SK-N-SH (cell line): ENCODE data around the gene CFAP65.

Experiments used
- CHD2 ChIP-seq: fragments of 150-350 bp; IDR thresholded peaks from 2 replicates; pipeline ENCODE4 v1.6.1; 2018; ENCODE audit warnings: low read length; ENCODE audit not compliant: partially characterized antibody
- CTCF ChIP-seq: fragments of 200-600 bp; sonication (generic); IDR thresholded peaks from 2 replicates; pipeline ENCODE4 v1.6.1; 2017; ENCODE audit warnings: antibody characterized with exemption, mild to moderate bottlenecking, moderate library complexity
- EP300 ChIP-seq, 2 experiments: IDR thresholded peaks; 2 replicates each; pipeline versions ENCODE4 v1.4.0 to v1.6.1; 2012; ENCODE audit warnings: borderline replicate concordance in 1 of 2, low read depth in 1 of 2, low read length in 1 of 2
- GABPA ChIP-seq: IDR thresholded peaks from 2 replicates; pipeline ENCODE4 v1.4.0; 2012; ENCODE audit warnings: low read depth, mild to moderate bottlenecking
- GATA2 ChIP-seq: sonication (generic); formaldehyde crosslinking; IDR thresholded peaks from 2 replicates; pipeline ENCODE4 v1.5.0; 2020; ENCODE audit warnings: mild to moderate bottlenecking, missing genetic modification reagents
- MAX ChIP-seq: IDR thresholded peaks from 2 replicates; pipeline ENCODE4 v1.4.0; 2012; ENCODE audit warnings: low read depth
- MXI1 ChIP-seq: IDR thresholded peaks from 2 replicates; pipeline ENCODE4 v1.6.1; 2012; ENCODE audit warnings: mild to moderate bottlenecking, low read depth, low read length, improper control_type of control experiment
- NFIC ChIP-seq: IDR thresholded peaks from 2 replicates; pipeline ENCODE4 v1.4.0; 2012; ENCODE audit warnings: borderline replicate concordance
- POLR2AphosphoS5 ChIP-seq: IDR thresholded peaks from 2 replicates; pipeline ENCODE4 v1.6.1; 2012; ENCODE audit warnings: low read depth, low read length
- RFX5 ChIP-seq: IDR thresholded peaks from 2 replicates; pipeline ENCODE4 v1.6.1; 2012; ENCODE audit warnings: mild to moderate bottlenecking, improper control_type of control experiment, low read length
- SIN3A ChIP-seq: IDR thresholded peaks from 2 replicates; pipeline ENCODE4 v1.6.1; 2012; ENCODE audit warnings: low read depth, mild to moderate bottlenecking, low read length, moderate library complexity, borderline replicate concordance
- SMC3 ChIP-seq: IDR thresholded peaks from 2 replicates; pipeline ENCODE4 v1.6.1; 2012; ENCODE audit warnings: low read depth, low read length, improper control_type of control experiment
- TCF12 ChIP-seq: IDR thresholded peaks from 2 replicates; pipeline ENCODE4 v1.4.0; 2012
- TF ChIP-seq, protein P1 (sequence below): IDR thresholded peaks from 2 replicates; pipeline ENCODE4; 2012

DNA sequence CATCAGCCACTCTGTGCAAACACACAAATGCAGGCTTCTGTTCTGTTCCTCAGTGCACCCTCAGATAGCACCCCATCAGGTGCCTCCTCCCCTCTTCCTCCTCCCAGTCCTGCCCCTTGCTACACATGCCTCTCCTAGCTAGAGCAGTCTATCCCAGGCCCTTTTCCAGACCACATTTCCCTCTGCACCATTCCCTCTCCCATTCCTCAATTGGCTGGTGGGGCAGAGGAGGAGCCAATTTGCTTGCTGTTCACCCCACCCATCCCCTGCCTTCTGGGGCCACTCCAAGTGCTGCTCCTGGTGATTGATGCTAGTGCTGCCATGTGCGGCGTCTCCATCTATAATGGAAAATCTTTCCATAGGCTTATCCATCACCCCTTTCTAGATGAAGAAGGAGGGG is 5.4 kb downstream of the CFAP65 start:
- TF ChIP-seq CTCF (no peak), CHD2 (no peak), GATA2 (CRISPR knock-in tag) (no peak), POLR2AphosphoS5 (no peak), RFX5 (no peak), SIN3A (no peak), EP300 (IDR thresholded peaks at IDR 0.05; ENCODE audit: borderline replicate concordance in 1 of 2, low read depth in 1 of 2, low read length in 1 of 2) (no peak), MAX (no peak), MXI1 (no peak), SMC3 (no peak), TCF12 (no peak), GABPA (no peak), NFIC (no peak)
- TF ChIP-seq, protein P1, sequence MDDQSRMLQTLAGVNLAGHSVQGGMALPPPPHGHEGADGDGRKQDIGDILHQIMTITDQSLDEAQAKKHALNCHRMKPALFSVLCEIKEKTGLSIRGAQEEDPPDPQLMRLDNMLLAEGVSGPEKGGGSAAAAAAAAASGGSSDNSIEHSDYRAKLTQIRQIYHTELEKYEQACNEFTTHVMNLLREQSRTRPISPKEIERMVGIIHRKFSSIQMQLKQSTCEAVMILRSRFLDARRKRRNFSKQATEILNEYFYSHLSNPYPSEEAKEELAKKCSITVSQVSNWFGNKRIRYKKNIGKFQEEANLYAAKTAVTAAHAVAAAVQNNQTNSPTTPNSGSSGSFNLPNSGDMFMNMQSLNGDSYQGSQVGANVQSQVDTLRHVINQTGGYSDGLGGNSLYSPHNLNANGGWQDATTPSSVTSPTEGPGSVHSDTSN: no peak
